VCaP (cell line): ENCODE measurements around the gene IFITM5.
A peak's percentile ranks its signal among the peaks of the same experiment; 100 is the strongest.
"Not testable (repeated sequence)": the region's sequence is repeated elsewhere in the genome, so short reads cannot be mapped to it uniquely, and the experiment has no call there.

Source experiments
- H3K27ac ChIP-seq: fragments of 450-650 bp; 2 replicates; pipeline ENCODE4 v1.5.1; 2017
- CTCF ChIP-seq: fragments of 450-650 bp; conservative IDR thresholded peaks from 2 replicates; pipeline ENCODE4 v1.5.1; 2017; ENCODE audit warnings: mild to moderate bottlenecking, moderate library complexity

Gene IFITM5

DNA sequence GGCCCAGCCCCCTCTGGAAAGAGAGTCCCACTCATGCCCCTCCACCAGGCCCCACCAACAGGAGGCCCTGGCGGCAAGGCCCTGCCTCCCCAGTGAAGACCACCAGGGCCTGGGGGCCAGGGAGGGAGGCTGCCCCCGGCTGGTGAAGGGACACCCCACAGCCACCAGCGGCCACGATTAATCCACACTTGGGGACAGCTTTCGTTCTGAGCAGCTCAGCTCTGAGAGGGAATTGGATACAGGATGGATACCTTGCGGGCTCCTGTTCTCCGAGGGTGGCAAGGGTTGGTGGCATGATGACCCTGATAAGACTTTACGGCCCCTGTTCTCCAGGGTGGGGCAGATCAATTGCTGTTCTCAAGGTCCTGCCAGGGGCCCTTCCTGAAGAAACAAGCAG lies 28.0 kb downstream of the IFITM5 start:
- TF ChIP-seq CTCF: no peak
- no peak overlapping the region for H3K27ac ChIP-seq

GRCh38 chr11:270451-271318 lies 28.6 kb downstream of the IFITM5 start:
- TF ChIP-seq CTCF: no peak
- H3K27ac ChIP-seq: no peak overlapping the region

DNA sequence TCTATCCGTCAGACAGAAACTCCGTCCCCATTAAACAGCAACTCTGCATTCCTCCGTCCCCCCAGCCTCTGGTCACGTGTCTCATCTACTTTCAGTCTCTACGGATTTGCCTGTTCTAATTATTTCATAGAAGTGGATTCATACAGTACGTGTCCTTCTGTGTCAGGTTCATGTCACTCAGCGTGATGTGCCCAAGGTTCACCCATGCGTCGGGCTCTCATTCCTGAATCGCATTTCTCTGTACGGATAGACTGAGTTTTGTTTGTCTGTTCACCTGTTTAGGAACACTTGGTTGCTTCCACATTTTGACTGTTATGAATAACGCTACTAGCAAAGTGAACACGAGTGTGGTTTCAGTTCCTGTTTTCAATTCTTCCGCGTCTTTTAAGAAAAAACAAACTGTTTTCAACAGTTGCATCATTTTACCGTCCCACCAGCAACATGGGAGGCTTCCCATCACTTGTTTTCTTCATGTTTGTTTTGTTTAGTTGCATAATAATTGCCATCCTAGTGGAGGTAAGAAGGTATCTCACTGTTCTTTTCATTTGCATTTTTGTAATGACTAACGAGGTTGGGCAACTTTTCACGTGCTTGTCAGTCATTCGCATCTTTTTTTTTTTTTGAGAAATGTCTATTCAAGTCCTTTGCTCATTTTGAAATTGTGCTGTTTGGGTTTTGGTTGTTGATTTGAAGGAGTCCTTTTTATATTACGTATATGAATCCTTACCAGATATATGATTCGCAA lies 30.0 kb downstream of the IFITM5 start:
- H3K27ac ChIP-seq: no peak overlapping the region
- no peak for TF ChIP-seq CTCF

DNA sequence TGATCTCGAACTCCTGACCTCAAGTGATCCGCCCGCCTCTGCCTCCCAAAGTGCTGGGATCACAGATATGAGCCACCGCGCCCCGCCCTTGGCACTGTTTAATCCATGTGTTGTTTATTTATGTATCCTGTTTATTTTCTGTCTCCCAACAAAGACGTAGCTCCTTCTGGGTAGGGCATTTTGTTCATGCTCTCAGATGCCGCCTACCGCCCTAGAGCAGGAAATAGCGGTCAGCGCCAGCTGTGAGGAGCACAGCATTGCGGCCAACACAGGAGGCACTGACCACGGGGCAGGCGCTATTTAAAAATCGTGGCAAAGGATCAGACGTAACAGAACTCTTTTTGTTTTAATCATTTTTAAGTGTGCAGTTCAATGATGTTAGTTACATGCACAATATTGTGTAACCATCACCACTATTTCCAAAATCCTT lies 30.6 kb downstream of the IFITM5 start:
- TF ChIP-seq CTCF: peak; percentile 40
- H3K27ac ChIP-seq: not testable (repeated sequence)

GRCh38 chr11:267491-267994 lies 31.8 kb downstream of the IFITM5 start:
- TF ChIP-seq CTCF: no peak
- H3K27ac ChIP-seq: no peak overlapping the region

- TF ChIP-seq CTCF: no peak
- H3K27ac ChIP-seq: no peak overlapping the region
Measured at GRCh38 chr11:266676-267439, 32.5 kb downstream of the IFITM5 start.

- no peak for TF ChIP-seq CTCF
- H3K27ac ChIP-seq: no peak overlapping the region
Measured at GRCh38 chr11:261624-262023, 37.7 kb downstream of the IFITM5 start.
